Rectal smooth muscle tissue (tissue), 1 donor: ENCODE results near the gene NTM.
"Not testable (repeated sequence)": the region's sequence is repeated elsewhere in the genome, so short reads cannot be mapped to it uniquely, and the experiment has no call there.

Source experiments
- H3K27ac ChIP-seq: one replicate; pipeline ENCODE4 v1.7.0; 2013; ENCODE audit warnings: low read depth, low read length, inconsistent platforms
- H3K27me3 ChIP-seq: one replicate; pipeline ENCODE4 v1.7.0; 2013; ENCODE audit warnings: low read length; ENCODE audit not compliant: control insufficient read depth, insufficient read depth
- H3K36me3 ChIP-seq: one replicate; pipeline ENCODE4 v1.7.0; 2013; ENCODE audit warnings: low read length; ENCODE audit not compliant: control insufficient read depth, insufficient read depth
- H3K4me1 ChIP-seq: one replicate; pipeline ENCODE4 v1.7.0; 2013; ENCODE audit warnings: low read length; ENCODE audit not compliant: control insufficient read depth, insufficient read depth
- H3K4me3 ChIP-seq: one replicate; pipeline ENCODE4 v1.7.0; 2013; ENCODE audit warnings: low read length
- H3K9ac ChIP-seq: one replicate; pipeline ENCODE4 v1.7.0; 2013; ENCODE audit warnings: low read length

The NTM gene

GRCh38 chr11:131902421-131902820 lies 532.0 kb downstream of the NTM start:
- H3K27me3 ChIP-seq = no peaks in the 10 kb centered on the region
- no peaks in the 10 kb centered on the region for H3K4me1 ChIP-seq
- no peak overlapping the region for H3K27ac ChIP-seq
- H3K4me3 ChIP-seq = no peak overlapping the region
- H3K36me3 ChIP-seq = no peaks in the 10 kb centered on the region
- H3K9ac ChIP-seq = no peak overlapping the region

- Histone ChIP-seq H3K27me3 (no peaks in the 10 kb centered on the region), H3K4me1 (no peaks in the 10 kb centered on the region), H3K4me3 (no peak overlapping the region), H3K27ac (no peak overlapping the region), H3K9ac (no peak overlapping the region), H3K36me3 (no peaks in the 10 kb centered on the region)
These were observed 532.7 kb downstream of the NTM start for GRCh38 chr11:131903074-131903473.

GRCh38 chr11:131904756-131905155 lies 534.3 kb downstream of the NTM start:
- no peak overlapping the region for H3K9ac ChIP-seq
- H3K27ac ChIP-seq = no peak overlapping the region
- no peaks in the 10 kb centered on the region for H3K36me3 ChIP-seq
- H3K27me3 ChIP-seq = no peaks in the 10 kb centered on the region
- no peaks in the 10 kb centered on the region for H3K4me1 ChIP-seq
- no peak overlapping the region for H3K4me3 ChIP-seq

GRCh38 chr11:131906963-131907362 lies 536.5 kb downstream of the NTM start:
- H3K36me3 ChIP-seq = no peaks in the 10 kb centered on the region
- H3K9ac ChIP-seq = no peak overlapping the region
- no peaks in the 10 kb centered on the region for H3K27me3 ChIP-seq
- H3K4me3 ChIP-seq = no peak overlapping the region
- no peak overlapping the region for H3K27ac ChIP-seq
- peaks cover 3% of the 10 kb centered on the region for H3K4me1 ChIP-seq

GRCh38 chr11:131907371-131907770 lies 537.0 kb downstream of the NTM start:
- H3K4me3 ChIP-seq = no peak overlapping the region
- no peaks in the 10 kb centered on the region for H3K36me3 ChIP-seq
- no peaks in the 10 kb centered on the region for H3K27me3 ChIP-seq
- no peak overlapping the region for H3K9ac ChIP-seq
- no peak overlapping the region for H3K27ac ChIP-seq
- H3K4me1 ChIP-seq = peaks cover 3% of the 10 kb centered on the region

- Histone ChIP-seq H3K4me1 (peaks cover 3% of the 10 kb centered on the region), H3K4me3 (no peak overlapping the region), H3K27ac (no peak overlapping the region), H3K9ac (no peak overlapping the region), H3K27me3 (no peaks in the 10 kb centered on the region), H3K36me3 (no peaks in the 10 kb centered on the region)
These were observed 537.9 kb downstream of the NTM start for GRCh38 chr11:131908316-131908715.

GRCh38 chr11:131909426-131910177 lies 539.2 kb downstream of the NTM start:
- Histone ChIP-seq H3K9ac (no peak overlapping the region), H3K4me1 (peaks cover 3% of the 10 kb centered on the region), H3K4me3 (no peak overlapping the region), H3K27ac (no peak overlapping the region), H3K27me3 (no peaks in the 10 kb centered on the region), H3K36me3 (no peaks in the 10 kb centered on the region)

- peak overlapping the region; percentile 70 for H3K4me3 ChIP-seq
- H3K36me3 ChIP-seq = no peaks in the 10 kb centered on the region
- peaks cover 3% of the 10 kb centered on the region for H3K4me1 ChIP-seq
- H3K9ac ChIP-seq = no peak overlapping the region
- no peak overlapping the region for H3K27ac ChIP-seq
- no peaks in the 10 kb centered on the region for H3K27me3 ChIP-seq
These were observed 539.7 kb downstream of the NTM start for GRCh38 chr11:131910178-131910522.

- H3K27ac ChIP-seq = peak overlapping the region; percentile 64
- no peak overlapping the region for H3K9ac ChIP-seq
These were observed 540.3 kb downstream of the NTM start for GRCh38 chr11:131910523-131911387.

GRCh38 chr11:131911388-131912032 lies 541.1 kb downstream of the NTM start:
- peak overlapping the region; percentile 70 for H3K4me3 ChIP-seq
- not testable (repeated sequence) for H3K9ac ChIP-seq, H3K36me3 ChIP-seq, H3K4me1 ChIP-seq, H3K27ac ChIP-seq, H3K27me3 ChIP-seq

More at GRCh38 chr11:131910523-131911387, 540.3 kb downstream of the NTM start:
- Histone ChIP-seq H3K4me3 (peak overlapping the region; percentile 70), H3K27me3 (no peaks in the 10 kb centered on the region), H3K36me3 (no peaks in the 10 kb centered on the region), H3K4me1 (peaks cover 3% of the 10 kb centered on the region)

- Histone ChIP-seq H3K27ac (no peak overlapping the region), H3K9ac (no peak overlapping the region), H3K27me3 (no peaks in the 10 kb centered on the region), H3K4me3 (peak overlapping the region; percentile 70), H3K36me3 (no peaks in the 10 kb centered on the region), H3K4me1 (peaks cover 3% of the 10 kb centered on the region)
These were observed 541.7 kb downstream of the NTM start for GRCh38 chr11:131912134-131912533.

GRCh38 chr11:131913267-131913666 lies 542.9 kb downstream of the NTM start:
- no peaks in the 10 kb centered on the region for H3K27me3 ChIP-seq

More at GRCh38 chr11:131913267-131913666, 542.9 kb downstream of the NTM start:
- peaks cover 3% of the 10 kb centered on the region for H3K4me1 ChIP-seq
- H3K4me3 ChIP-seq = no peak overlapping the region
- H3K27ac ChIP-seq = no peak overlapping the region
- H3K9ac ChIP-seq = no peak overlapping the region
- H3K36me3 ChIP-seq = no peaks in the 10 kb centered on the region
